GM19467 (cell line): Measurements from ENCODE around the gene ROR2.

Experiments used
- ATAC-seq: cut with Tn5 transposase; IDR thresholded peaks from one replicate; pipeline ENCODE4 v1.9.1; 2021; ENCODE audit warnings: mild to moderate bottlenecking, moderate library complexity; ENCODE audit not compliant: unreplicated experiment

The ROR2 gene

GRCh38 chr9:91694081-91694870 is 255.8 kb downstream of the ROR2 start:
- no peak for ATAC-seq

DNA sequence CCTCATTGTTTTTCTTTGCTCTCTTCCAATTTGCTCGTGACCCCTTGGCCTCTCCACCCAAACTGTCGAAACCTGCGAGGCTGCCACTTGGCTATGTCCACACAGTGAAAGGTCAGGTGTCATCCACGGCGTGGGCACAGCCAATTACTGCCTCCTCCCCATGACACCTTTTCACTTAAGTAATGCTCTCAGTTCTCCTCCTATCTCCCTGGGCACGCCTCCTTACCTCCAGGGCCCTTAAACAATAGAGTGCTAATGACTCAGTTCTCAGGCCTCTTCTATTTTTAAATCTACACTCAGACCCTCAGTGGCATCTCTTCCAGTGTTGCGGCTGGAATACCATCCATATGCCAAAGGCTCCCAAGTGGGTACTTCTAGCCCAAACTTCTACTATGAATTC is 256.8 kb downstream of the ROR2 start:
- no peak for ATAC-seq

DNA sequence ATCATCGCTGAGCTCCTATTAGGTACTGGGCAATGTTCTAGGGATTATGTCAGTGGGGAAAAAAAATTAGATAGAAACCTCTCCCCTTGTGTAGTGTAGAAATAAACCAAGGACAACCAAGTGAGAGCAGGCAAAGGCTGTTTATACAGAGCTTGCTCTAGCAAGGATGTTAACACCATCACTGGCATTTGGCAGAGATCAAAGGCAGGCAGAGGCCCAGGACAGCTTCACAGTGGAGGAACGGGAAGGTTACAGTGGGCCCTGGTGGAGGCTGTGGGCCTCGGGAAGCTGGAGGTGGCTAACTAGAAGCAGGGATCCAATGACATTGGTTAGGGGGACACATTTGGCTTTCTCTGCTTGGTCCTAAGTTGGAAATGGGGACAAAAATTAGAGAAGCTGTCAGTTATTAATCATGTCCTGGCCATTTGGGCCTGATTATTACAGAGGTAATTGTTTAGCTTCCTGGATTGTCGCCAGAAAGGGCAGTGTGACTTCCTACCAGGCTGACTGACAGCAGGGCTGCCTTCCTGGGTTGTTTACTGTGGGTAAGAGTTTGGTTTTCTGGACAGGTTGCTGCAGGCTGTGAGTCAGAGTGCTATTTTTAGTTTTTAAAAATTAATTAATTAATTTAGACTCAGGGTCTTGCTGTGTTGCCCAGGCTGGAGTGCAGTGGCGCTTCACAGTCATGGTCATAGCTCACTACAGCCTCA is 259.3 kb downstream of the ROR2 start:
- no peak for ATAC-seq

GRCh38 chr9:91689006-91689405 is 261.0 kb downstream of the ROR2 start:
- ATAC-seq, result no peak

GRCh38 chr9:91683269-91683668 is 266.8 kb downstream of the ROR2 start:
- no peak for ATAC-seq

DNA sequence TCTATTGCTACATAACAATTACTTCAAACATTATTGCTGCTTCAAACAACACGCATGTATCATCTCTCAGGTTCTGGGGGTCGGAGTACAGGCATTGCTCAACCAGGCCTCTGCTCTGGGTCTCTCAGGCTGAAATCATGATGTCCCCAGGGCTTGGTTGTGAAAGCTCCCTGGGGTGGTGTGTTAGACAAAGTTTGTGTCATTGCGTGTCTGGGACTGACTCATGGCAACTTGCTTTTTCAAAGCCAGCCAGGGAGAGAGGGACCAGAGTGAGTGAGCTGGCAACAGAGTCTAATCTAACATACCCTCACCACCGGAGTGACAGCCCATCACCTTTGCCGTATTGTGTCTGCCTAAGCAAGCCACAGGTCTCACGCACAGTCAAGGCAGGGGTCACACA is 267.2 kb downstream of the ROR2 start:
- ATAC-seq, result no peak

- ATAC-seq, result no peak
Observed at GRCh38 chr9:91681461-91682305, 268.3 kb downstream of the ROR2 start.

GRCh38 chr9:91680998-91681397 is 269.0 kb downstream of the ROR2 start:
- no peak for ATAC-seq

GRCh38 chr9:91680106-91680505 is 269.9 kb downstream of the ROR2 start:
- ATAC-seq, result no peak

DNA sequence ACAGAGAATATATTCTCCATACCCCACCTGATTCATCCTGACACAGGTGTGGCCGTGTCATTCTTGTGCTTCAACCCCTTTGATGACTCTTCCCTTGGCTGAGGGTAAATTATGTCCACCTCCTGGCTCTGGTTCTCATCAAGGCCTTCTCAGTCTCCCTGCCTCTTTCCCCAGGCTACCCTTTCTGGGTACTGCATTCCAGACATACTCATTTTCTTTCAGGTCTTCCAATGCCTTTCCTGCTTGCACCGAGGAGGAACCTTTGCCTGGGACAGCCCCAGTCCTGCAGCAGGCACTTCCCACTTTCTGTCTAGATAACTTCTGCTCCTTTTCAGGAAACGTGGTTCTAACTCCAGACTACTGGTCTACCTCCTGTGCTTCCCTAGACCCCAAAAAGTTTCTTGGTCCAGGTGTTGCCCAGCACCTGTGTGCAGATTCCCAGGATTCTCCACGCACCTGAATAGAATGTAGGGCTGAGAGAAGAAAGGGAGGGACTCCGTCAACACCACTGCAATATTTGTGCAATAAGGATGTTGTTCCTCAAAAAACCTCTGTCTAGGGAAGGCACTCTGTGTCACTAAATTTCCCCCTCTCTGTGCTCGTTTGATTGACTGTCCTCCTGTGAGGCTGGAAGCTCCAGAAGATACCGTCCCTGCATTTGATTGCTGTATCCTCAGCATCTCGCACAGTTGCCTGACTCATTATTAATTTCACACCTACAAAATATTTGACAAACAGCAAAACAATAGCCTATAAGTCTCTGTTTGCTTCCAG is 271.0 kb downstream of the ROR2 start:
- ATAC-seq, result no peak

- ATAC-seq, result no peak
Observed at GRCh38 chr9:91677822-91678436, 272.1 kb downstream of the ROR2 start.

DNA sequence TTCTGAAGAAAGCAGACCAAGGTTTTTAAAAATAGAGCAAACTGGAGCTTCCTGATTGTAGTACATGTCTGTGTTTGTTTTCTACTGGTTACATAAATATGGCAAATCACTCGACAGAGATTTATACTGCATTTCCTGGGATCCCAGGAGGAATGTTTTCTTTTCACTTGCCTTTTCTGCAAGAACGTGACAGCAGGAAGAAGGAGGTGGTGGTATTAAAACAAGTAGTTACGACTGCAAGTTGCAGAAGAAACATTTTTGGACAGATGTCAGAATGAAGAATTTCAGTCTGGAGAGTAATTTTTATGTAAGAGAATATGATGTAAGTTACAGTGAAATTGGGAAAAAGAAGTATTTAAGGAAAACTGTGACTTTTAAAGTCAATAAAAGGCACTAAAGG is 272.7 kb downstream of the ROR2 start:
- ATAC-seq, result no peak

- no peak for ATAC-seq
Observed at GRCh38 chr9:91676046-91676445, 274.0 kb downstream of the ROR2 start.

- ATAC-seq, result no peak
Observed at GRCh38 chr9:91664663-91665062, 285.4 kb downstream of the ROR2 start.

DNA sequence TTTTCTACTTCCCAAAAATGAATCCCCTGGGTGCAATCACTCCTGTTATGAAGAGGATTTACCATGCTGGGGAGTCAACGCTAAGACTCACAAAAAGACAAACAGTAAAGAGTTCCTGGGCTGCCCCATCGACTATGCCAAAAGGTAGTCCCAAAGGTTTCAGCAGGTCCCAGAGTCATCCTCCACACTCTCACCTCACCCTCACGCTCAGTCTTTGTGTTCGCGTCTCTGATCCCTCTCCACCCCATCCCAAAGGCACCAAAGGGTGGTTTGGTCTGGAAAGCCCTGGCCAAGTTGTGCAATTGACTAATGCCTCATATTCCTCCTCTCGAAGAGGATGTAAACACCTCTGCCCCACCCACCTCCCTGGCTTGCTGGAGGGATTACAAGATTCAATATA is 286.2 kb downstream of the ROR2 start:
- no peak for ATAC-seq

DNA sequence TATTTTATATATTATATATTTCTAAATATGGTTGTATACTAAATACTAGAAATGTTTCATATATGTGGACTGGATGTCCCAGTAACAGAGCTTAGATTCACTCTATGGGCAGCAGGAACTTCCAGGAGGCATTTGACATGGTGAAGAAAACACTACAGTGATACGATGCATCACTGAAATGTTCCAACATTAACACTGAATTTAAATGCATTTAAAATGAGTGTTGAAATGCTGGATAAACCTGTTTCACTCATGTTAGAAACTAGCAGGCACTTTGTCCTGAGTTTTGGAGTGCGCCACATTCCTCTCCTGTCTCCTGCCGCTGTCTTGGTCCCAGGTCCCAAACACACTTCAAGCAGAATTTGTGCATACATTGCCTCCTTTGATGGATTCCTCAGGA is 288.6 kb downstream of the ROR2 start:
- no peak for ATAC-seq

DNA sequence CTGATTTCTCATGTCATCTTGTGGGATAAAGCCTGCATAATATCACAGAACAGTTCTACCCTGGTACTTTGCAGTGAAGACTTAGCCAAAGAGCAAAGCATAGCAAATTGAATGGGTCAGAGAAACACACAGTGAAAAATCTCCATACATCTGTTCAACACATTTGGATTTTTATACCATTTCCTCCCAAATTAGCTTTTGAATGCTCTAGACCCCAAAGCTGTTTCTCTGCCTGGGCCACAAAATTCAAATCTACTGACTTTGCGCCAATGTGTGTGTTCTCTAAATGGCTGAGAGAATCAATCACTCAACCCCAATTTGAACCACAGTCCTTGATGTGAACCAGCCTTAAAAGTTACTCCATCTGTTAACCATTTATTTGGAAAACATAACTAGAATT is 289.5 kb downstream of the ROR2 start:
- no peak for ATAC-seq

DNA sequence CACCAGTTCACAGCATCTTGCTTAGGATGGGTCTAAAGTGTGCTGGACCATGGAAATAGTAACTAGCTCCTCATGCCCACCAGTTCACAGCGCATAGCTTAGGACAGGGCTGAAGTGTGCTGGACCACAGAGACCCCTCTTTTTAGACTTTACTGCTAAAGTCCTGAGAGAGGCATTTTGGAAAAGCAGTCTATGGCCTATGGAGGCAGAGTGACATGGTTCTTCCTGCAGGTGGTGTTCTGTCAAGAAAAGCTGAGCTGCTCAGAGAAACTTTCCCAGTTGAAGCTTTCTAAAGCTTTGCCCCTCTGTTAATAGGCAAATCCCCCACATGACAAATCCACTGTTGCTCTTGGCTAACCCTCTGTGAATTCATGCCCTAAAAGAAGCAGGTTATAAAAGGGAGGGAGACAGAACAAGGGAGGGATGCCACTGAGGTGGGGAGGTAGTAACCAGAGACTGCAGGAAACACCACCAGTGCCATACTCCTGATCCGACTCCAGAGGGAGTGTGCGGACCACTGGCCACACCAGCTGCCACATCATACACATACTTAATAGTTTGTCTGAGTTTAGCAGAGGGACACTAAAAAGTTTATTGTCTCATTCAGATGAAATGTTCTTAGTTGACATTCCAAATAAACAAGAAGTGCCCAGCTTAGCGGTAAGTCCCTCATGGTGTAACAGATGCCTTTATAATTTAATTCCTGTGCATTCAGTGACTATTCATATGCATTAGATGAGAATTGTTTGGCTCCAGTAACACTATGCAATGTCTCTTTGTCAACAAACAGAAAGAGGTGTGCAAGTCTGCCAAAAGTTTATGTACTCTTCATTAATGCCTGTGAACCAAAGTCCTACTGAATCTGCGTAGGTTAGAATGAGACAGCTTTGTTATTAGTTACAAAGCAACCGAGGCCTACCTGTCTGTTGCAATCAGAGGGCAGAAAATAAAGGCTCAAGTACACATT is 290.2 kb downstream of the ROR2 start:
- ATAC-seq, result no peak

GRCh38 chr9:91658513-91659105 is 291.4 kb downstream of the ROR2 start:
- ATAC-seq, result no peak
